M059J (cell line): ENCODE data around the gene WWOX. TPM values are rescaled to one million over a fixed set of nuclear protein-coding genes. Genes with fewer than 3 reads are reported as not detected.

Source experiments
- DNase-seq: peaks from one replicate; pipeline ENCODE4 v3.0.0-alpha.2; 2012; ENCODE audit warnings: low read depth
- total RNA-seq: library from RNA; depleted of rRNA; stranded (reverse); fragments of >200 nt; shearing (Covaris generic); gene quantifications from 2 replicates; pipeline ENCODE4 v1.2.3, GENCODE V29; 2014

The WWOX gene
- total RNA-seq, 1 experiment from 2014 or later = 13.7 TPM

DNA sequence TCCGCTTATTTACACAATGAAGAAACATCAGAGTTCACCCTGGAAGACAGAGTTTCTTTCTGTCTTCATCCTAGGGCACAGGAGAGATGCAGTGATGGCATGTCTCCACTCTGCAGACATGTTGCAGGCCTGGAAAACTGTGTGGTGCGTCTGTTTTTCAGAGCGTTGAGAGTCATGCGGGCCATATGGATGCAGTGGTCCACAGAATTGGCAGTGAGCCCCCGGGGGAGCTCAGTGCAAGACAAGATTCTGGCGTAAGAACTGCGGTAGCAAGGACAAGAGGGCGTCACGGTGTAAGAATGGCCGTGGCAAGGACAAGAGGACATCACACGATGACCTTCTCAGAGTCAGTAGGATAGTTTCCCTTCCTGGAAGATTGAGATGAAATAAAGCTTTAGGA is 847.1 kb downstream of the WWOX start:
- DNase-seq = no peak

DNA sequence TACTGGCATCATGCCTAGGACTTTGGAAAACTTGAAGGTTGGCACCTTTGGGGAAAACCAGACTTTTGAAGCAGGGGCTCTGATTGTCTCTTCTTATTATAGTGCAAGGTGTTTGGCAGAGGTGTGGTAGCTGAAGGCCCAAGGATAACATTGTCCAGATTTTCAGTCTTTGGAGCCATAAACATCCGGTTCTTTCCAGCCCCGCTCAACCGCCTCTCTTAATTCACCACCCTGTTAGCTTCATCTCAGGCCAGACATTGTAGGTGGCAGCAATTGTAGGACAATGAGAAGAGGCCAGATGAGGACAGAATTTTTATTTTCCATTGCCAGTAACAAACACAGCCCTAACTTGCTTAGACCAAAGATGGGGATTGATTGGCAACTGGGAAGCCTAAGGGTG is 851.3 kb downstream of the WWOX start:
- no peak for DNase-seq

DNA sequence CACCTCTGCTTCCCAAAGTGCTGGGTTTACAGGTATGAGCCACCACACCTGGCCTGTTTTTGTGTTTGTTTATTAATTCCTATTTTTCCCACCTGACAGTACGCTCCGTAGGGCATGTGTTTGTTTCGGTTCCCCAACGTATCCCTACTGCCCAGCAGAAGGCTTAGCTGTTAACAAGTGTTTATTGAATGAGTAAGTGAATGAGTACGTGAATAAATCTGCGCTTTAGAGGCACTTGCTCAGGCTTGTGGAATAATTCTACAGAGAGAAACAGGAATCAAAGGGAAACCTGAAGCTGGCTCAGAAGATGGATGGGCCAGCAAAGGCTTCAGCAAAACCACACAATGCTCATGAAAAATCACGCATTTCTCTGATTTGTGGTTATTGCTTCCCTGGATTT is 853.2 kb downstream of the WWOX start:
- no peak for DNase-seq

DNA sequence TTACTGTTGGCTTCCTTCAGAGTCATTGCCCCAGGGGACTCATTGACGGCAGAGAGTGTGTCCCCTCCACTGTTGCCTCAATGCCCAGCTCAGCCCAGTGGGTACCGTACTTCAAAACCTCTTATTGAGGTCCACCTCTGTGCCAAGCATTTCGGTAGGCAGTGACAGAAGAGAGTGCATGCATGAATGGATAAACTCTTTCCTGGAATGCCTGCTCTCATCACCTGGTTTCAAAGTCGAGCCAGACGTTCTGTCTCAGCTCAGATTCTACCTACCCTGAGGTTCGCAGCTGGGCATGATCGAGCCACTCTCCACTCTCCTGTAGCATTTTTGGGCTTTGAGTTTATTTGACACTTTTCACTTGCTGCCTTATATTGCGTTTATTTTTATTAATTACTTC is 854.1 kb downstream of the WWOX start:
- DNase-seq = no peak

DNA sequence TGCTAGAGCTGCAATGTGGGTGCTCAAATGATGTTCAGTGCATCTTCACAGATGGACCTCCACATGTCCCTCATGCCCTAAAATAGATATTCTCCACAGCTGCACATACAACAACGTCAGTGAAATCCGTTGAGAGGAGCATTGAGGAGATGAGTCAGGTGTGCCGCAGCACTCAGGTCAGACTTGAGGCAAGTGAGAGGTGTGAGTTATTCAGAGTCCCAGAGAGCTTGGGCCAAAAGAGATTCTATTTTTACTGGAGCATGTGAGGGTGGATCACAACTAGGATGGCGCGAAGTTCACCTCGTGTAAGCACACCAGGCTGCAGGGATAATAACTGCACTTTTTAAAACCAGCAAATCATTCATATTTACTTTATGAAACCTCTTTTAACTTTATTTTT is 855.8 kb downstream of the WWOX start:
- no peak for DNase-seq

DNA sequence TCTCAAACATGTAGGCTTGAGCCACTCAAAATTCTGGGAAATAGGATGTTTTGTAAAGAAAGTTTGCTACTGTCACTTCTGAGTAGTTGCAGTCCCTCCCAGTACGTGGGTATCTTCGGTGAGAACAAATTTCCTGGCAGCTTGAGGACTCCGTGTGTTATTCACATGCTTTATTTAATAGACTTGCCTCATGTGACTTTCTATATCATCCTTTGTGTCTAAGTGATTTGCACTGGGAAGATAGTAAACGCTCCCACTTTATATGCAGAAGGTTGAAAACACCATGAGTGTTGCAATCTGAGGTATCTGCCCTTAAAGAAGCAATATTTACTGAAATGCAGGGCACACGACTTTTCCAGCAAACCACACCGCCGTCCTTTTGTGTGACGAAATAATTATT is 857.4 kb downstream of the WWOX start:
- DNase-seq = no peak

DNA sequence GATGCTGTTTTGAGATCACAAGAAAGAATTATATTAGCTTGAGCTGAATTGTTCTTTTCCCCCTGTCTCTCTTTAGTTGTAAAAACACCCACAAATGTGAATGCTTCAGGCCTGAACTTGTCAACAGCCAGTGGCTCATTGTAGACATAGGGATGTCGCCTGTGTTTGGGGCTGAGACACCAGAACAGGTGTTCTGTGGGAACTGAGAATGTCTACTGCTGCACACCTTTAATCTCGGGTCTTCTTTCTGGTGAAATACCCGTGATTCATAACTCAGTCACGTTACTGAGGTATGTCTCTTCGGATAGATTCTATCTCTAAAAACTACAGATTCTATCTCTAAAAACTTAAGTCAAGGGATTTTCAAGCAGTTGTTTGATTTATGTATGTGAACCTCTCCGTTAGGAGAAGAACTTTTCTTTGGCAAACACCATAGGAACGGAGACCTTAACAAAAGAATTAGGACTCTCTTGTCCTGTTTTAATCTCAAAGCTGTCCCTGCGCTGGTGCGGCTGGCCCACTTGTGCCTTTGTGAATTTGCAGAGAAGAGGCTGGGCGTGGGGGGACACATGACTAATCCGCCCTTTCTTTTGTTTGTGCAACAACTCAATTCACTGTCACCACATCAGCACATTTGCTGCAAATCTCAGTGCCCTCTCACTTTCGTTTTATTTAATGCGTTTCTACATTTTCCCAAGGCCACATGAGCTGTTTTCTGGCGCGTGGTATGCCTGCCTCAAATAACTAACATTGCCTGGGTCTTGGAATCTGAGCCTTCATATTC is 858.1 kb downstream of the WWOX start:
- DNase-seq = no peak

DNA sequence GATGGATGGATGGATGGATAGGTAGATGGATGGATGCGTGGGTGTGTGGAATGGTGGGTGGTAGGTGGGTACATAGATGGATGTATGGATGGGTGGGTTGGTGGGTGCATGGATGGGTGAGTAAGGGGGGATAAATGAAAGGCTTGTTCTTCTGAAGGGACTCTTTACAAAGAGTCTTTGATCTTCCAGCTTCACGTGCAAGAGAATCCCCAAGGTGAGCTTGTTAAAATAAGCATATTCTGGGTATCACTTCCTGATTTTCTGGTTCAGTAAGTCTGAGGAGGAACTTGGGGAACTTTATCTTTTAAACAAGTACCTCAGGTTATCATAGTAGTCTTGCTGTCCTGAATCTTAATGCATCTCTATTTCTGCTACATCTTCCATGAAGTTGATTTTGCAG is 862.0 kb downstream of the WWOX start:
- no peak for DNase-seq

DNA sequence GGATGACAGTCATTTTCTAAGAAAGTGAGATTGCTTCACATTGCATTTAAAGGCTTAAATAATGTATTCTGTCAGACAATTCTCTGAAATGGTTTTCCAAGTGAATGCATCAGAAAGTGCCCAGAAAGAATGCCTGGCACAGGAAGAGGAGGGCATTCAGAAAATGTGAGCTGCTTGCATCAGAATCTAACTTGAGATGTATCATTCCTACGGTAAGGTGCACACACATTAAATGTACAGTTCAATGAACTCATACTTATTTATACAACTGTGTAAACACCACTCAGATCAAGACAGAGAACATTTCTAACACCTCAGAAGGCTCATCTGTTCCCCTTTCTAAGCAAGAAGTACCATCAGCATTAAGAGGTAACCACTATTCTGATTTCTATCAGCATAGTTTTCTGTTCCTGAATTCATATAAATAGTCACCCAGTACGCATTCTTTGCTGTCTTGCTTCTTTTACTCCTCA is 863.0 kb downstream of the WWOX start:
- no peak for DNase-seq

DNA sequence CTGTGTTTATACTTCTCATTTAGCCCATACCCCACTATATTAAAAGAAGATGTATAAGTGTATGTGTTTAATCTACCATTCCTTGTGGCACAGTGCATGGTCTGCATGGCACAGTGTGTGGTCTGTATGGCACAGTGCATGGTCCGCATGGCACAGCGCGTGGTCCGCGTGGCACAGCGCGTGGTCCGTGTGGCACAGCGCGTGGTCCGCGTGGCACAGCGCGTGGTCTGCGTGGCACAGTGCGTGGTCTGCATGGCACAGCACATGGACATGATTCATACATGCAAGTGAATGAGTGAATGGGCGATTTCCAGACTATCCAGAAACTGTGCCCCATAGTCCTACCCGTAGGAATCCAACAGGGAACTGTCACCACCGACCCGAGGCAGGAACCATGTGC is 868.5 kb downstream of the WWOX start:
- DNase-seq = no peak

DNA sequence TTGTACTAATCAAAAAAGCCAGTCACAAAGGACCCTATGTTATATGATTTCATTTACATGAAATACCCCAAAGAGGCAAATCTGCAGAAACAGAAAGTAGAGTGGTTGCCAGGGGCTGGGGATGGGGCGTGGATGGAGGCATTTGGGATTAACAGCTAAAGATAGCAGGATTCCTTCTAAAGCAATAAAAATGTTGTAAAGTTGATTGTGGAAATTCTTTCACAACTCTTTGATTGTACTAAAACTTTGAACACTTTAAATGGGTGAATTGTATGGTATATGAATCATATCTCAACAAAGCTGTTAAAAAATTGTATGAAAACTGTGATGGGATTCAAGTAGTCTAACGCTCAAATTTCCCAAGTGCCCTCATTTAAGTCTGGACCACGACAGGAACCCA is 870.3 kb downstream of the WWOX start:
- no peak for DNase-seq

DNA sequence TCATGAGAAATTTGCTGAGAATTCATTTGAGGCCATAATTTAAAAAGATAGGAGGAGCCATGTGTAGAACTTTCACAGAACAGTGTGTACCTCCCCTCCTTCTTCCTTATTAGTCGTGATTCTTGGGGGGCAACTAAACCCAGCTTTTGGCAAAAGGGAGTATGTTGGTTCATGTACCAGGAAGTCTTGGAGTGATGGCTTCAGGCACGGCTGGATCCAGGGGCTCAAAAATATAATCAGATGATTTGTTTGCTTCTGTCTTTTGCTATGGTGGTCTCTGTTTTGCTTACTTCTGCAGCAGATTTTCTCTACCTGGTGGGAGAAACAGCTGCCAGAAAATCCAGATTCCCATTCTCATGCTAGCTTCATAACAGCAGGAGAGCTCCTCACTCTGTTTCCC is 871.2 kb downstream of the WWOX start:
- no peak for DNase-seq

DNA sequence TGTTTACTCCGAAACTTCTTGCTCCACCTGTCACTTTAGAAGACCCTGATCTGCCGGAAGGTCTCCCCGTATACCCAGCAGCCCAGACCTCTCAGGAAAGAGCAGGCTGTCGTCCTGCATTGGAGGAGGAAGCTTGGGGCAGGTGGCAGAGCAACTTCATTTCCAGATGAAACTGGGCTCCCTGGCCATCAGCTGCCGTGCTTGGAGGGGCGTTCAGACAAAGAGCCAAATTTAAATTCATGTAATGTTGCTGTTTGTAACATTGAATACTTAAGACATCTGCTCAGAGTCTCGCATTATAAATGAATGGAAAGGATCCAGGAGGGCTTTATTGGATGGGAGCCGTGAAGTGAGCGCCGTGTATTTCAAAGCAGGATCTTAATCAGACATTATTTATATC is 872.6 kb downstream of the WWOX start:
- DNase-seq = no peak

DNA sequence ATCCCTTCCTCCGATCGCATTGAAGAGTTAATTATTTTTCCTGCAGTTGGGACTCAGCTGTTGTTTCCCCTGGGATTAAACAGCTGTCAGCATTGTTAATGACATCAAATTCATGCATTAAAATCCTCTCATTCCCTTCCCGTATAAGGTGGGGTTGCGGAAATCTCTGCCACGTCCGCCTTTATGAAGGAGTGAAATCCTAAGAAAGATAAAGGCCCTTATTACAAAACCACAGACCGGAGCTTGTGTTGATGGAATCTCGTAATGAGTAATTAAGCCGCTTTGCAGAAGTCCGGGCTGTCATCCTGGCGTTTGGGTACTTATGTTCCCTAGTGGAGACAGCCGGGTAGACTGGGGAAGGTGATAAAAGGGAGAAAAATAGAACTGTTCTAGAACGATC is 873.5 kb downstream of the WWOX start:
- no peak for DNase-seq

DNA sequence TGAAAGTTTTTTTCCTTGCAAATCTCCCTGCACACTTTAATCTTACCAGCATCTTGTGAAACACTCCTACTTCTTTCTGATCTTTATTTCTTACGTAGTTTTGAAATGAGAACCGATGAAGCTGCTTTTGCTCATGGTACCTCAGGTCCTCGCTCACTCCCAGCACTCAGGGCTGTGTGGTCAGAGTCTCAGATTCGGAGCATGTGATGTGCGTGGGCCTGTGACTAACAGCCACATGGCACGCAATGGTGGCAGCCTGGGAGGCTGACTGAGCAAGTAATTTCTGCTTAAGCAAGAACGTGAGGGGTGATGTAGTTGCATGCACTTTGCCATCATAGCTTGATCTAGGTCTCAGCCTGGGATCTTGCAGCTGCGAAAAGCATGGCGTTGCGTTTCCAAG is 876.8 kb downstream of the WWOX start:
- no peak for DNase-seq

DNA sequence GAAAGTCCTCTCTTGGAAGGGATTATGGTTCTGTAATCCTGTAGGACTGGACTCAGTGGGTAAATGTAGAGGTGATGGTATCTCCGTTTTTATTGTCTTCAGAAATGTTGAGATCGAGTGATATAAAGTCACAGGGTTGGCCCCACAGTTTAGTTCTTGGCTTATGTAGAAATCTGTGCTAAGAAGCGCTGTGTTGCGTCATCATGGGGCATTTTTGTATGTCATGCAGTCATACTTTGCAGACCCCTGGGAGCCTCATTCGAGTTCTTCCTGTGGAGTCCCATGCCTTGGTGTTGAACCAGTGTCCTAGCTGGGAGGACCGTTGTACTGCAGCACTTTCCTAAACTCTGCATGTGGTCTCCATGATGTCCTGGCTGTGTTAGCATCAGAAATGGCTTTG is 881.4 kb downstream of the WWOX start:
- no peak for DNase-seq

DNA sequence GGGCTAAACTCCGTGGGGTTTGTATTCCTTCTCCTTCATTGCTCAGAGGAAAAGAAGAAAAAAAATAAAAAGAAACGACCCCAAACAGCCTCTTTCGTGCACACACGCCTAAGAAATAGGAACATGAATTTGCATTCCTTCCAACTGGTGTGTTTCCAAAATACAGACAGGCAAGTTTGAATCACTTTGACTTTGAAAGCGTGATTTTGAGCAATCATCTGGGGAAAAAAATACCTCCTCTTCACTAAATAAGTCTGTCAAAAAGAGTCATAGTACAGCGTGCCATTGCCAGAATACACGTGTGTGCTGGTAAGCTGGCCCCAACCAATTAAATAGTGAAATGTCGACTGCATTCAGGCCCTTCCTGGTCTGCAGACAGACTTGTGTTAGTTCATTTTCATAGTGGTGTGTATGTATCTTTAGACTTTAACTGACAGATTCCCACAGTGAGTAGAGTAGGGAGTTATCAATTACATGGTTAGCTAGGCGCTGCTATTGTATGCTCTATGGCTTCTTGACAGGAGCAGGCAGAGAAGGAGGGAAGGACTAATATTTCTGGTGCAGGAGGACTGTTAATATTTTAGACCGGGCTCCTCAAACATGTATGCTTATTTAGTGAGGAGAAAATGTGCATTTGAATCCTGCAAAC is 882.8 kb downstream of the WWOX start:
- no peak for DNase-seq

DNA sequence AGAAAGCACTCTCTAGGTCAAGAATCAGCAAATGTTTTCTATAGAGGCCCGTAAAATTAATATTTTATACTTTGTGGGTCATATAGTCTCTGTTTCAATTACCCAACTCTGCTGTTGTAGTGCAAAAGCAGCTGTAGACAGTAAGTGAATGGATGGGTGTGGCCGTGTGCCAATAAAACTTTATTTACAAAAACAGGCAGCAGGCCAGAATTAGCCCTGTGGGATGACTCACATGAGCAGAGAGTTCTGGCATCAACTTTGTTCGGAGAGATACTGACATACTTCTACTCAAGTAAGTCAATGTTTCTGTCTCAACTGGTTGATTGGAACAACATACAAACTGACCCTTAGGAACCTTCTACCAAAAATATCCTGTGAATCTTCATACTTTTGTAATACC is 884.9 kb downstream of the WWOX start:
- DNase-seq = no peak

DNA sequence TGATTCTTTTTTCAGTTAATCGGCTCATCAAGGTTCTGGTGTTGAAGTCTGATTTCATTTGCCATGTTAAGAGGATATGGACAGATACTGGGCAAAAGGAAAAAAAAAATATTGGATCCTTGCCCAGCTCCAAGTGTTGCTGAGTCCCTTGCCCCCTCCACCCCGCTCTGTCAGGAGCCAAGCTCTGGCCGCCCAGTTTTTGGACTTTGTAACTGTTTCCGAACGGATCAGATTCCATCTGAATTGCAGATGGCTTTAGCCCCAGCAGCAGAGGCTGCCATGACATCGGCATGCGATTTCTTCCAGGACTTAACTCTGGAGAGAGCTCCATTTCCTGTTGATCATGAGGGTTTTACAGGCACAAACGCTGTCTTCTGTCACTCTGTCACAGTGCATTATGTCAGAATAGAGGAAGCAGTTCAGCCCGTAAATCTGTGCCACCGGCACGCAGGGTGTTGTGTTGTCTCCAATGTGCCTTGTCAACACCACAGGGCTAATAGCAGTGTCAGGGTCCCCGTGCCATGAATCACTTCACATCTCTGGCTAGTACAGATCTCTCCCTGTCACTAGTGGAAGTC is 885.5 kb downstream of the WWOX start:
- DNase-seq = no peak

DNA sequence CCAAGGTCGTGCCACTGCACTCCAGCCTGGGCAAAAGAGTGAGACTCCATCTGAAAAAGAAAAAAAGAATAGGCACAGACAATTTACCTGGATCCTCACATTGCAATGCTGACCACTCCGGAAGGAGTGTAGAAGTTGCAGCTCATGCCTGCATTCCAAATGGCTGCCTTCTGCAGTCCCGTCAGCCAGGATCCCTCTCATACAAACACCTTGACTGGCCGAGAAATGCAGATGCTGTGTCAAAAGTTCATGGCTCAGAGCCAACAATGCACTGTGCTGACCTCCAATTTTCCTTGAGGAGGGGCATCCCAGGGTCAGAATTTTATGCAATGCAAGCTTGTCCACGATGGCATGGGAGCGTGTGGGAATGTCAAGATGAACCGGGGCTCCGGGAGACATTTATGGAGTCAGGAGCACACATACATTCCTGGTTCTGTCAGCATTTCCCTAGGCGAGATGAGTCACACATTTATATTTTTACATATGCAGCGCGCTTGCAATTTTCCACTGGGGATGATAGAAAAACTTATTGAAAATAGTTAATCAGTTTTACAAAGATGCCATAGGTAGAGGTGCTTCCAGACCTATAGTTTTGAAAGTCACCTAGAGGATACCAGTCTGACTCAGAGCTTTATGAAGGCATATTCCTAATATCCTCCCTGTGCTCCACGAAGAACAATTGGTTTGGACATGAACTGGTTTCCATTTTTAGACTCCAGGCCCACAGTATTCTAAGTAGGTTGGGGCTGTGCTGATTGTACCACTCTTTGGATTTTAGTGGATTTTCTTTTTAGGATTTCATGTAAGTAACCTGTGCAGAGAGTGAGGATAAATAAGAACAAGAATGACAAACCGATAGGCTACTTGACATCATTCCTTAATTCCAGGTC is 886.5 kb downstream of the WWOX start:
- DNase-seq = no peak

DNA sequence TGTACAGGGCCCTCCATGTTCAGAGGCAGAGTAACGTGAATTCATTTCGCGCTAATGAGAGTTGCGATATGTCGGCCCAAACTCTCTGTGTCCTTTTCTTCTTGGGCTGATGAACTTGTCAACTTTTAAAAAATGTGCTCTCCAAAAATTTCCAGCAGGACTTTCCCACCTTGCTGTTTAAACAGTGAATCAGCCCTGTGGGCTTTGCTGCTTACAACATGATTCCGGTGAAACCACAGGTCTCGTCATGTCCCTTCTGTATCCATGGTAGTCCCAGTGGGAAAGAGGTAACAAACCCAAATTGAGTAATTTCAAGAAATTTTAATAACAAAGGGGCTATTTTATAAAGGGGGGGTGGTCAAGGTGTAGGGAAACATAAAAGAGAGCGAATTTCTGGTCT is 888.2 kb downstream of the WWOX start:
- no peak for DNase-seq

DNA sequence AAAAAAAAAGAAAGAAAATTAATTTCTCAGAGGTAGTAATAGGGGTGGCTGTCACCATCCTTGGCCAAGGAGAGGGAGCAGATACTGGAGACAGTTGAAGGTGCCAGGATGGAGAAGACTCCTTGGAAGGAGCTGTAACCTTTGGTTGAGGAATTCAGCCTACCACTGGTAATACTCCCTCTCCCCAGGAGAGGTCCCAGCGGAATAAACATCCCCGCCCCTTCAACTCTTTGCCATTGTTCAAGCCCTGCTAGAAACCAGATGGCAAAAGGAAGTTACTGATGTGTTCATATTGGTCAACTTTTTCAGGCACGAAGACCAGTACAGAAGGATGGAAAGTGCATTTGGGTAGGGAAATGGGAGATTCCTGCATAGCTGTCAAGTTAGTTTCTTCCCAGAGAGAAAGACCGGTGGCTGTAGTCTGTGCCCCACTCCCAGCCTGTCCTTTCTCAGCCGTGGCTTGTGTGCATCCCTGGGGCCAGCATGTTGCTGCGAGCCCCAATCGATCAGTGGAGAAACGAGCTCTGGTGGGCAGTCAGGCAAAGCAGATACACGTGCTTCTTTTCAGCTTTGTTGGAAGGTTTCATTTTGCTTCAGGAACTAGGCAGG is 889.0 kb downstream of the WWOX start:
- no peak for DNase-seq
